NCI-H2171 (cell line): ENCODE data around the gene CD9.

ENCODE experiments used
- DNase-seq: peaks from one replicate; lab custom pipeline; 2025; lab: John Stamatoyannopoulos, UW

The CD9 gene

GRCh38 chr12:6275928-6276887 is 76.0 kb downstream of the CD9 start:
- DNase-seq, result no peak

- DNase-seq, result no peak
Observed at GRCh38 chr12:6276956-6277620, 76.9 kb downstream of the CD9 start.

GRCh38 chr12:6277982-6278438 is 77.8 kb downstream of the CD9 start:
- DNase-seq, result no peak

- DNase-seq, result peak; percentile 96
Observed at GRCh38 chr12:6278439-6279255, 78.4 kb downstream of the CD9 start.

GRCh38 chr12:6279256-6279628 is 79.0 kb downstream of the CD9 start:
- DNase-seq, result no peak

GRCh38 chr12:6279631-6280030 is 79.4 kb downstream of the CD9 start:
- no peak for DNase-seq

GRCh38 chr12:6280053-6280469 is 79.9 kb downstream of the CD9 start:
- no peak for DNase-seq

GRCh38 chr12:6280672-6281071 is 80.5 kb downstream of the CD9 start:
- DNase-seq, result no peak

GRCh38 chr12:6281081-6281809 is 81.0 kb downstream of the CD9 start:
- no peak for DNase-seq

- DNase-seq, result no peak
Observed at GRCh38 chr12:6282453-6282840, 82.2 kb downstream of the CD9 start.

- DNase-seq, result no peak
Observed at GRCh38 chr12:6284273-6284672, 84.1 kb downstream of the CD9 start.

- DNase-seq, result peak; percentile 78
Observed at GRCh38 chr12:6285063-6285477, 84.9 kb downstream of the CD9 start.

GRCh38 chr12:6285532-6286306 is 85.5 kb downstream of the CD9 start:
- no peak for DNase-seq
